T47D (cell line): Measurements from ENCODE around the gene IL18R1.

Experiments used
- DNase-seq, 2 experiments: peaks; one replicate each; pipeline versions ENCODE4 v3.0.0 to v3.0.0-alpha.2; 2011 to 2012; ENCODE audit warnings: low read depth in 1 of 2, low spot score in 1 of 2
- JUND ChIP-seq: IDR thresholded peaks from 2 replicates; pipeline ENCODE4 v1.6.1; 2012; ENCODE audit warnings: low read depth
- in situ Hi-C: cut with HindIII; loops from 2 replicates; pipeline ENCODE4 v1.10.0; 2016; ENCODE audit warnings: low sequenced_read_pairs, low pct_unique_long_range_greater_than_20kb

IL18R1 gene

DNA sequence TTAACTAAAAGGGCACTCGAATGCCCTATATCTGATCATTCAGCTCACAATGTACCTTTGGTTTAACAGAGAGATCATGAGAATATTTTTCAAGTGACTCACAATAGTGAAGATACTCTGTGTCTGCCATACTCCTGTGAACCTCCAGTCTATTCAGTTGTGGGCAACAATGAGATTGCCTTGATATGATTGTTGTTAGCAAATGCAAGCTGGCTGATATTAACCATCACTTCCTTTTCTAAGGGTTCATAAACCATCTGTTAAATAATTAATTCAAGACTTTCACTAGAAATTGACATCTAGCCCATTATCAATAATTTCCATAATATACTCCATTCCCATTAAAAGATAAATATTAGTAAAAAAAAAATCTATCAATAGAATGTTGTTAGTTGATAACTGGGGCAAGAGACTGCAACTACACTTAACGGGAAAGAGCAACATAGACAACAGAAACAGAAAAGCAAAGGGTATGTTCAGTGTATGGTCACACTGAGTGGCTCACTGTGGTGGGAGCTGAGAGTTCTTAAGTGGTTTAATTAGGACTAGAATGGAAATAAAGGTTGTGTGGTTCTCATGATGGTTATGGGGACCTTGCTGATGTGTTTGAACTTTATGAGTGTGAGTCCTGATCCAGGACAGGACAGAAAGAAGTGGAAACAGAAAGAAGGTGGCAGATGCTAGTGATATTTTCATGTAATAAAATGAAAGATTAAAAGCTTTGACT lies 79.2 kb downstream of the IL18R1 start:
- DNase-seq = no peak
- TF ChIP-seq JUND = no peak
- in situ Hi-C loops = no loop called here

DNA sequence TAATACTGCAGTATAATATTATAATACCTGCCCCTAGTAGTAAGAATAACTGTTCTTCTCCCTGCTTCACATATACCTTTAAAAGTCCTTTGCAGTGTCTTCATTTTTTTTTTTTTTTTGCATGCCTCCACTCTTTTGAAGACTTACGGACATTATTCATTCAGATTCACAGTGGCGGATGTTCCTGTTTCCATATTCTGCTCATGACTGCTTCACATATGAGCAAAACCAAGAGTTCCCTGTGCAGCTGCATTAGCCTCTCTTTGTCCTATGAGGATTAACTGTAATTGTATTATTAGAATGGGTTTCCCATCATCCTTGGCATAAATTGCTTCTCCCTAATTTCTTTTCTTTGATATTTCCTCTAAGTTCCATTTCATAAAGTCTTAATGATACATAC lies 80.1 kb downstream of the IL18R1 start:
- TF ChIP-seq JUND = no peak
- no peak for DNase-seq
- in situ Hi-C loops = no loop called here

DNA sequence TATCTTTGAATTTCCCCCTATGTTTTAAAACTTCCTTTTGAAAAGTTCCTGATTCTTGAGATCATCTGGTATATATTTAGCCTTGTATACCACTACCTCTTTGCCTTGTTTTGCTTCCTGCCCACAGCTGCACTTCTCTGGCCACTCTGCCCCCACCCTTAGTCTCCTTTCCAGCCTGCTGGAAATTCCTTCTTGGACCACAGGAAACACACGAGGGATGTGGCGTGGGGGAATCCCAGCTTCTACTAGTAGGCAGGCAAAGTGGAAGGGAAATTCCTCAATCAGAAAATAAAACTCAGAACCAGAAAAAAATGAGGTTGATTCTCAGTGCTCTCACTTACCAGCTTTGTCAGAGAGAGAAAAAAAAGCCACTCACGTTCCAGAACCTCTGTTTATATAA lies 80.7 kb downstream of the IL18R1 start:
- no peak for DNase-seq
- in situ Hi-C loops = no loop called here
- no peak for TF ChIP-seq JUND

DNA sequence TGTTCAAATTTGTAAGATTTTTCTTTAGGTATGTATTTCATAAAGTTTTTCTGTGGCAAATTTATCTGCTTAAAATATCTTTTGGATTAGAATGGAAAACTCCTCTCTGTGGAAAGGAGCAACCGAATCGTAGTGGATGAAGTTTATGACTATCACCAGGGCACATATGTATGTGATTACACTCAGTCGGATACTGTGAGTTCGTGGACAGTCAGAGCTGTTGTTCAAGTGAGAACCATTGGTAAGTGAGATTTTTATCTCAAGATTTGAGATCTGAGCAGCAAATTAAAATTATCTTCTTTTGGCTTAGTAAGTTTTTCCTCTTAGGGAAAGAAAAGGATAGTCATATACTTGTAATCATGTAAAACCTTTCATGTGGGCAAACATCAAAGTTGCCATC lies 81.5 kb downstream of the IL18R1 start:
- no peak for TF ChIP-seq JUND
- in situ Hi-C loops = no loop called here
- DNase-seq = no peak

DNA sequence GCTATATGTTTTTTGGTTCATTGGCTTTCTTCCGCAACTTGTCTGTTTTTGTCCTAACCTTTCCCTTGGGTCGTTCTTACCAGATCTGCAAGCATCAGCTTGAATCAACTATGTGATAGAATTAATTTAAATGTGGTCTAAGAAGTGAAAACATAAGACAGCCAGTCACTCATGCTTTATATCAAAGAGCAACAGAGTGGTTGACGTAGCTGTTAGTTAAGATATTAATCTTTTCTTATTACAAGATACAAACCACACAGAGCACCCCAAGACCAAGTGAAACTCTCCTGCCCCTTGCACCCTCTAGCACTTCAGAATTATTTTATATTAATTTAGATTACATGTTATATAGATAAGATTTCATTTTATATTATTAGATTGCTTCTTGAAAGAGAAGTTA lies 82.5 kb downstream of the IL18R1 start:
- no peak for TF ChIP-seq JUND
- in situ Hi-C loops = no loop called here
- DNase-seq = no peak

DNA sequence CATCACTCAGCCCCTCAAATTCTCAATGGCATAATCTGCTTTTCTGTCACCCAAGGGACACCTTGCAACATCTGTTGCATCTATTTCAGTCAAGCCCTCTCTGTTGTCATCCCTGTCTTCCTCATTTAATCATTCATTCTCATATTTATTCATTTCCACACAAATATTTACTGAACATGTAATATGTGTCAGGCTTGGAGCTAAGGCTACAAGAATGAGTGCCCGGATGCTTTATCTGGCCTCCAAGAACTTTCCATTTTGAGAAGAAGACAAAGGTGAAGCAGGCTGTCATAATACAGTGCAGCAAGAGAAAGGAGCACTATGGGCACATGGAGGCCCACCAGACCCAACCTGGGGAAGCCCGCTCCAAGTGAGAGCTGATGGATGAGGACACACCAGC lies 83.0 kb downstream of the IL18R1 start:
- in situ Hi-C loops = no loop called here
- TF ChIP-seq JUND = no peak

DNA sequence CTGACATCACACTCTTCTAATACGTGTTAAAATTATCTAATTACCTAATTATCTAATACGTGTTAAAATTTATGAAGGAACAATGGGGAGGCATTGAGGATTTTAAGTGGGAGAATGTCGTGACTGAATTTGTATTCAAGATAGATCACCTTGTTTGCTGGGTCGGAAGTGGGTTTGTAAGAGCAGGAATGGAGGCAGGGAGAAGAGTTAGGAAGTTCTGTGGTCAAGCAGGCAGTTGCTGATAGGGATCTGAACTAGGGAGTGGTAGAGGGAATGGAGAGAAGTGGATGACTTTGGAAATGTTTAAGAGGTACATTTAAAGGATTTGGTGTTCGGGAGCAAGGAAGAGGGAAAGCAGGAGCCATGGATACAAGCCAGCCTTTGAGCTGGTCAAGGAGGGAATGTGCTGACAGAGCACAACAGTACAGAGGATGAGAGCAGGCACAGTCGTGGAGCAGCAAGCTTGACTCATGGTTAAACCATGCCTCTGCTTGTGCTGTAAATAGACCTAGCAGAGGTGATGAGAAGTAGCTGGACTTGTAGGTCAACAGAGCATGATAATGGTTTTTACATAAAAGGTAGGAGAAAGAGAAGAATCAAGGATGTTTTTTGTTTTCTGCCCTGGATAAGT lies 83.6 kb downstream of the IL18R1 start:
- no peak for TF ChIP-seq JUND
- no peak for DNase-seq
- in situ Hi-C loops = no loop called here

More for the DNA sequence above, 83.0 kb downstream of the IL18R1 start:
- no peak for DNase-seq

DNA sequence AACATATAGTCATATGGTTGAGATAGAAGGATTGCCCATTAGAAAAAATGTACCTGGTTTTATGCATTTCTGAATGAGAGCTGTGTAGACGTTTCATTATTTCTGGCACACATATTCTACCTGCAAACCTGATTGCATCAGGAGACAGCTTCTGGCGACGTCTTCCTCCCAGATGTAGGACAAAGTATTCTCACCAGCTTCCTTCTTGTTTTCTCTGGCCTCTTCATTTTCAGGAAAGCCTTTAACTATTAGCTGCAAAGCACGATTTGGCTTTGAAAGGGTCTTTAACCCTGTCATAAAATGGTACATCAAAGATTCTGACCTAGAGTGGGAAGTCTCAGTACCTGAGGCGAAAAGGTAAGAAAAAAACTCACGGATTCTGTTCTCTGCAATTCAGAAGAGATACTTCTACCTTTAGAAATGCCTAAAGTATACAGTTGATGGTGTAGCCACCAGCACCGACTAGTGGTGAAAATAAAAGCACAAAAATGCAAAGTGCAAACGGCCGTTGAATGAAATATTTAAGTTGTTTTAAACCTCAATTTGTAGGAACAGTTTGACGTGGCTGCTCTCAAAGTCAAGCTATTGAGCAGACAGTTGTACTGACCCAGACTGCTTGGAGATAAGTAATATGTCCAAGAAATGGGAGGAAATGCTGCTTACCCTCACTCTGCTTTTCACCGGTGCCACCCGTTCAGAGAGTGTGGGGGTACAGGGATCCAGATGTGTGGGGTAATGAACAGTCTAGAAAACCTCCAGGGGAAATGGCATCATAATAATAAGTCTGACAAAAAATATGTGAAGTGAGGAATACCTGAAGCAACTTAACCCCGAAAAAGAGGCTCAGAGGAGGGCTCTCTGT lies 87.6 kb downstream of the IL18R1 start:
- peak in 1 of 2 experiments; percentile 47 for DNase-seq
- TF ChIP-seq JUND = no peak
- in situ Hi-C loops = no loop called here

DNA sequence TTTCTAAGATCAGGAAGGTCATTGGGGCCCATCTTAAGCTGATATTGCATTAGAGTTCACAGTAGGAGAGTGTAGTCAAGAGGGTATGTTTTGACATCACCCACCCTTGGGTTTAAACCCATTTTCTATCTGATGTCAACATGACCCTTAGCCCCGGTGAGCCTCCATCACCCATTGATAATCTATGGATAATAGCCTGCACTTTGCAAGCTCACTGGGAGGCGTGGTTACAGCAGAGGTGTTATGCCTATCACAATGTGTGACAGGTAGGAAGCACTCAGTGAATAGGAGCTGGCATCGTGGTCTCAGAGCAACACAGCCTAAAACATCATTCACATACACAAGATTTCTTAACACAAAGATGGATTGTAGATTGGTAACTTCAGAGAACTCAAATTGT lies 88.6 kb downstream of the IL18R1 start:
- in situ Hi-C loops = no loop called here

DNA sequence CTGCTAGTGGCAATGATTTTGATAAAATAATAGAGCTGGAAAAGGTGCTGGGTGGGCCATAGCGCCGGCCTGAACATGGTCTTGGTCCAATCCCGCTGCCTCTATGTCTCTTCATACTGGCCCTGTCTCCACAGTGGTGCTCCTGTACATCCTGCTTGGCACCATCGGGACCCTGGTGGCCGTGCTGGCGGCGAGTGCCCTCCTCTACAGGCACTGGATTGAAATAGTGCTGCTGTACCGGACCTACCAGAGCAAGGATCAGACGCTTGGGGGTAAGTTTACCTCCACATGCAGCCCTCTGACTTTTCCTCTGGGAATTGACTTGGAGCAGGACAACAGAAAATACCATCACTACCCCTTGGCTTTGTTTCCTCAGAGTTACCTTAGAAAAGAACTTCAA lies 91.3 kb downstream of the IL18R1 start:
- in situ Hi-C loops = no loop called here
- TF ChIP-seq JUND = no peak
- DNase-seq = no peak

More for the DNA sequence above, 88.6 kb downstream of the IL18R1 start:
- no peak for TF ChIP-seq JUND
- DNase-seq = no peak
